RKO (cell line): ENCODE results near the gene NFKBIB.

Experiments
- DNase-seq: peaks from one replicate; pipeline ENCODE4 v3.0.0-alpha.2; 2016; ENCODE audit warnings: low spot score

NFKBIB gene

GRCh38 chr19:38958301-38958700 is 58.5 kb downstream of the NFKBIB start:
- DNase-seq = no peak
